ENCODE measurements around the gene ANAPC7. TPM values are rescaled to one million over a fixed set of nuclear protein-coding genes. Genes with fewer than 3 reads are reported as not detected.

ANAPC7 gene
- total RNA-seq, 4 donors from 2014 or later, result 26.0 to 38.4 (median 32.2) TPM

GRCh38 chr12:110369992-110370391 lies 33.5 kb downstream of the ANAPC7 start:
- TF ChIP-seq, protein P1, sequence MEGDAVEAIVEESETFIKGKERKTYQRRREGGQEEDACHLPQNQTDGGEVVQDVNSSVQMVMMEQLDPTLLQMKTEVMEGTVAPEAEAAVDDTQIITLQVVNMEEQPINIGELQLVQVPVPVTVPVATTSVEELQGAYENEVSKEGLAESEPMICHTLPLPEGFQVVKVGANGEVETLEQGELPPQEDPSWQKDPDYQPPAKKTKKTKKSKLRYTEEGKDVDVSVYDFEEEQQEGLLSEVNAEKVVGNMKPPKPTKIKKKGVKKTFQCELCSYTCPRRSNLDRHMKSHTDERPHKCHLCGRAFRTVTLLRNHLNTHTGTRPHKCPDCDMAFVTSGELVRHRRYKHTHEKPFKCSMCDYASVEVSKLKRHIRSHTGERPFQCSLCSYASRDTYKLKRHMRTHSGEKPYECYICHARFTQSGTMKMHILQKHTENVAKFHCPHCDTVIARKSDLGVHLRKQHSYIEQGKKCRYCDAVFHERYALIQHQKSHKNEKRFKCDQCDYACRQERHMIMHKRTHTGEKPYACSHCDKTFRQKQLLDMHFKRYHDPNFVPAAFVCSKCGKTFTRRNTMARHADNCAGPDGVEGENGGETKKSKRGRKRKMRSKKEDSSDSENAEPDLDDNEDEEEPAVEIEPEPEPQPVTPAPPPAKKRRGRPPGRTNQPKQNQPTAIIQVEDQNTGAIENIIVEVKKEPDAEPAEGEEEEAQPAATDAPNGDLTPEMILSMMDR (IDR thresholded peaks at IDR 0.05; ENCODE audit: low read depth), result no peak

GRCh38 chr12:110367181-110367864 lies 36.2 kb downstream of the ANAPC7 start:
- TF ChIP-seq, protein P1 (IDR thresholded peaks at IDR 0.05; ENCODE audit: low read depth), result no peak

DNA sequence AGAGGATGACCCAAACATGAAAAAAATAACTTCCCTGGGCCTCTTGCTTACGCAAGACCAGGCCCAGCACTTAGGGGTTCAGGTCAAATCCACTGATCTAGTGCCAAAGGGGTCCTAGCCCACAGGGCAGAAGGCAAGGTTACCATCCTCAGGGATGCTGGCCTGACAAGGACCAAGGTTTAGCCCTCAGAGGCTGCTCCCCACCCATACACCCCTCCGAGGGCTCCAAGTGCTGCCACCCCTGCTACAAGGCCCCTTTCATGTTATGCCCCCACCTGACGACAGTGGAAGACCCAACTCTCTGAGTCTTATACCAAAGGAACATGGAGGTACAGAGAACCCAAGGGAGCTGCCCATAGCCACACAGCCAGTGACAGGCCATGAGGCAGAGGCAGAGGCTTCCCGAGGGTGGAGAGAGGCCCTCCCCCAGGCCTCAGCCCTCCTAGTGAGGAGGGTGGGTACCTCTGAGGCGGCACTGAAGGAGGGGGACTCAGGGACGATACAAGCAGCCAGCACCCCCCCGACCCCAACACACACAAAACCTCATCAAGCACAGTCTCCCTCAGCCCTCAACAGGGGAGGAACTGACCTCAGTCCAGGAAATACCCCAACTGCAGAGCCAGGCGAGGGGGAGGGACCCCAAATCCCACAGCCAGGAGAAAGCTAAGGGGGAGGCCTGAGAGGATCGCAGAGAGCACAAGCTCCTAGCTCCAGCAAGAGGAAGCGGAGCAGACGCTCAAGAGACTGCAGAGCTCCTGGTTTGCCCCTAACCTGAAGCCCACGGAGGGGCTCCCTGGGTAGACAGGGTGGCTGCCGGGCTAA lies 37.0 kb downstream of the ANAPC7 start:
- TF ChIP-seq, protein P1 (IDR thresholded peaks at IDR 0.05; ENCODE audit: low read depth), result no peak

DNA sequence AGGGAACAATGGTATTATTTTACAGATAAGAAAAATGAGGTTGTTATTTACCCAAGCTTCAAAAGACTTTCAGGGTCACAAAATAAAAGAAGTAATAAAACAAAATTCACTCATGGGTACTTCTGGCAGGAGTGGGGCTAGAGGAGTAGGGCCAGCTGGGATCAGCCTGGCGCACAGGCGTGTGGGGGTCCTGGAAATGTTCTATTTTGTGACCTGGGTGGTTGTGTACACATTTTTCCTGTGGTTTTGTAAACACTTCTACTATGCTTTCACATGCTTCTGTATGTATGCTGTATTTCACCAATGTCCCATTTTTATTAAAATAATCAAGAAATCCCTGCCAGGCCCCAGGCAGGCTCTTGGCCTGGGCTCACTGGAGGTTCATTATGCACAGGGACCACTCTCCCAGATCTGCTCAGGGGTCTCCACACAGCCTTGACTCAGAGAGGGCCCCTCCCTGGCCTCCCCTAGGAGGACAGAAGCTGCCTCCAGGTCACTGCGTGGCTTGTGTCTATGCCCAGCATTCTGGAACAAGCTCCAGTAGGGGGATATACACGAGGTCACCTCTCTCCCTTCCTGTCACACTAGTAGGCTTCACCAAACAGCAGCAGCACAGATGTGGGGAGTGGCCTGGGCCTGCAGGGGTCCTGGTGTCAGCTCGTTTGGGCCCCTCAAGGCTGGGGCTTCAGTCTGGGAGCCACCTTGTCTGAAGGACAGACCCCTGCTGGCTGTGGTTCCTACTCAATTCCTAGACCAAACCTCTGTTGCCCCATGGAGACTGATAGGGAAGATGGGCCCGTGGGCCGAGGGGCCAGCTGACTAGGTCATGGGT lies 37.8 kb downstream of the ANAPC7 start:
- TF ChIP-seq, protein P1 (IDR thresholded peaks at IDR 0.05; ENCODE audit: low read depth), result no peak

- TF ChIP-seq, protein P1 (IDR thresholded peaks at IDR 0.05; ENCODE audit: low read depth), result no peak
These were observed 42.3 kb downstream of the ANAPC7 start for GRCh38 chr12:110361216-110361615.

GRCh38 chr12:110355073-110355472 lies 48.4 kb downstream of the ANAPC7 start:
- TF ChIP-seq, protein P1 (IDR thresholded peaks at IDR 0.05; ENCODE audit: low read depth), result no peak
